ENCODE data around the gene GAB2. TPM values are rescaled to one million over a fixed set of nuclear protein-coding genes. Genes with fewer than 3 reads are reported as not detected.

Gene GAB2
- total and polyA plus RNA-seq, 2 of the 4 experiments (the other 2 are of a cell fraction) = 3.3 to 5.9 TPM

GRCh38 chr11:78190871-78191538 is 226.6 kb downstream of the GAB2 start:
- H3K27ac ChIP-seq (ENCODE audit: insufficient read depth, low read length) = no peak overlapping the region
- in situ Hi-C loops (cut with MboI; ENCODE audit: low sequenced_read_pairs) (no loop called here), intact Hi-C loops (cut with micrococcal nuclease) (no loop called here), dilution Hi-C loops (cut with HindIII; ENCODE audit: low sequenced_read_pairs, unreplicated experiment) (no loop called here)
- no peaks in the 10 kb centered on the region for H3K27me3 ChIP-seq (ENCODE audit: control insufficient read depth, insufficient read depth, low read length)
- peaks cover 55 to 90% of the 10 kb centered on the region in 2 experiments for H3K79me1 ChIP-seq (ENCODE audit: low read depth in 1 of 2, low read length in 2 of 2)
- no peak overlapping the region for H3K18ac ChIP-seq (ENCODE audit: low read depth, low read length)
- H2AFZ ChIP-seq (replicated peaks; ENCODE audit: low read length, poor library complexity) = no peak overlapping the region
- no peak overlapping the region for H4K5ac ChIP-seq (ENCODE audit: low read depth, low read length)
- ChIA-PET CTCF (interaction anchor here (0.6 kb wide), 1 partner anchor 904 kb away, joined by 4 read pairs; no protein-coding TSS in a partner anchor), POLR2A (ENCODE audit: unreplicated experiment) (no interaction called here)
- peak overlapping the region; percentile 29 for H2AK9ac ChIP-seq (replicated peaks; ENCODE audit: low read depth, low read length, poor library complexity)
- DNase-seq (no peak), ATAC-seq (ENCODE audit: low read depth) (no peak)
- H3K9ac ChIP-seq (ENCODE audit: low read depth, low read length) = no peak overlapping the region
- no peaks in the 10 kb centered on the region for H3K9me3 ChIP-seq (ENCODE audit: control insufficient read depth, insufficient read depth, low read length)
- H3K4me1 ChIP-seq (ENCODE audit: control insufficient read depth, insufficient read depth, low read length) = peaks cover 12% of the 10 kb centered on the region
- no peaks in the 10 kb centered on the region for H3K36me3 ChIP-seq (ENCODE audit: control insufficient read depth, insufficient read depth, low read length)
- H2AK5ac ChIP-seq (ENCODE audit: low read depth, low read length) = no peak overlapping the region
- WGBS, 2 experiments (ENCODE audit: extremely low coverage in 2 of 2, insufficient read length in 1 of 2) = 100% methylated on average over 3 of the region's 14 CpGs; no CpG with 5 or more reads in 1 of the 2 experiments
- H2BK15ac ChIP-seq (ENCODE audit: low read depth, low read length) = no peak overlapping the region
- no peak overlapping the region for H3K4ac ChIP-seq (ENCODE audit: low read depth, low read length)
- peaks cover 42% of the 10 kb centered on the region for H4K20me1 ChIP-seq (ENCODE audit: insufficient read depth, low read length)
- no TSS peak for BruUV-seq (replicated peaks)
- no peak overlapping the region for H3K56ac ChIP-seq (ENCODE audit: extremely low read depth, insufficient read depth, low read length)
- no peak overlapping the region for H4K8ac ChIP-seq (ENCODE audit: low read depth in 2 of 2, low read length in 2 of 2)
- H2BK120ac ChIP-seq (ENCODE audit: low read depth, low read length) = no peak overlapping the region
- no peak overlapping the region for H3K23ac ChIP-seq (ENCODE audit: low read depth, low read length)
- no peak overlapping the region for H2BK20ac ChIP-seq (ENCODE audit: low read depth, low read length)
- H4K91ac ChIP-seq (ENCODE audit: insufficient read depth, low read depth, low read length) = no peak overlapping the region
- H3K4me3 ChIP-seq (ENCODE audit: insufficient read depth, low read depth, low read length) = no peak overlapping the region
- H3K4me2 ChIP-seq (ENCODE audit: low read depth, low read length) = no peak overlapping the region; the same call in 1 of the 2 replicates
- no peak overlapping the region for H2BK5ac ChIP-seq (ENCODE audit: low read depth, low read length, poor library complexity, severe bottlenecking)
- no peak for TF ChIP-seq RFX5 (IDR thresholded peaks at IDR 0.05; ENCODE audit: low read depth, low read length)
- H3K9me1 ChIP-seq (ENCODE audit: insufficient read depth, low read length) = peaks cover 25% of the 10 kb centered on the region
- no peak overlapping the region for H3K14ac ChIP-seq (replicated peaks; ENCODE audit: low read depth, low read length)

Measured in IMR-90 (cell line).